Measurements from ENCODE around the gene EVA1B. TPM values are rescaled to one million over a fixed set of nuclear protein-coding genes. Genes with fewer than 3 reads are reported as not detected.

The EVA1B gene
- total and polyA plus RNA-seq, 2 experiments from 2014 or later, result 68.7 to 82.2 TPM

GRCh38 chr1:36342426-36343185 is 19.2 kb upstream of the EVA1B start:
- WGBS (ENCODE audit: low lambda C conversion rate, missing lambda C conversion rate), result 84% methylated on average over 10 of the region's 10 CpGs
- H3K9me3 ChIP-seq (ENCODE audit: low read depth), result no peaks in the 10 kb centered on the region
- no peaks in the 10 kb centered on the region for H3K36me3 ChIP-seq (replicated peaks; ENCODE audit: insufficient read depth, low read depth)
- TF ChIP-seq EZH2phosphoT487 (IDR thresholded peaks at IDR 0.05; ENCODE audit: low read depth, severe bottlenecking, unreplicated experiment) (no peak), CTCF (IDR thresholded peaks at IDR 0.05; ENCODE audit: poor library complexity) (peak; percentile 50)
- H3K4me1 ChIP-seq (ENCODE audit: insufficient read depth), result no peaks in the 10 kb centered on the region
- peak; percentile 52 for DNase-seq (ENCODE audit: low spot score)
- no peak overlapping the region for H3K27ac ChIP-seq
- H3K27me3 ChIP-seq, result no peaks in the 10 kb centered on the region
- no peaks in the 10 kb centered on the region for H3K9me2 ChIP-seq (replicated peaks; ENCODE audit: insufficient read depth)
- no peak overlapping the region for H3K4me3 ChIP-seq
- no peaks in the 10 kb centered on the region for H3K79me2 ChIP-seq
- H2AFZ ChIP-seq, result no peak overlapping the region
- no peak overlapping the region for H3K4me2 ChIP-seq
- no peaks in the 10 kb centered on the region for H4K20me1 ChIP-seq (ENCODE audit: insufficient read depth, poor library complexity, severe bottlenecking)

GRCh38 chr1:36341626-36342320 is 18.3 kb upstream of the EVA1B start:
- WGBS (ENCODE audit: low lambda C conversion rate, missing lambda C conversion rate), result 97% methylated on average over 29 of the region's 34 CpGs
- no peaks in the 10 kb centered on the region for H3K4me1 ChIP-seq (ENCODE audit: insufficient read depth)
- H3K9me3 ChIP-seq (ENCODE audit: low read depth), result no peaks in the 10 kb centered on the region
- H3K4me3 ChIP-seq, result no peak overlapping the region
- no peak overlapping the region for H3K27ac ChIP-seq
- H4K20me1 ChIP-seq (ENCODE audit: insufficient read depth, poor library complexity, severe bottlenecking), result no peaks in the 10 kb centered on the region
- no peak for DNase-seq (ENCODE audit: low spot score)
- no peak overlapping the region for H3K4me2 ChIP-seq
- no peaks in the 10 kb centered on the region for H3K36me3 ChIP-seq (replicated peaks; ENCODE audit: insufficient read depth, low read depth)
- no peak for TF ChIP-seq EZH2 (IDR thresholded peaks at IDR 0.05; ENCODE audit: borderline replicate concordance)
- no peak for TF ChIP-seq CTCF (IDR thresholded peaks at IDR 0.05; ENCODE audit: poor library complexity)
- TF ChIP-seq EZH2phosphoT487 (IDR thresholded peaks at IDR 0.05; ENCODE audit: low read depth, severe bottlenecking, unreplicated experiment), result no peak
- no peak overlapping the region for H2AFZ ChIP-seq
- H3K27me3 ChIP-seq, result no peaks in the 10 kb centered on the region
- H3K79me2 ChIP-seq, result no peaks in the 10 kb centered on the region
- H3K9me2 ChIP-seq (replicated peaks; ENCODE audit: insufficient read depth), result no peaks in the 10 kb centered on the region

GRCh38 chr1:36339615-36340014 is 16.2 kb upstream of the EVA1B start:
- TF ChIP-seq EZH2phosphoT487 (IDR thresholded peaks at IDR 0.05; ENCODE audit: low read depth, severe bottlenecking, unreplicated experiment) (no peak), CTCF (IDR thresholded peaks at IDR 0.05; ENCODE audit: poor library complexity) (no peak), EZH2 (IDR thresholded peaks at IDR 0.05; ENCODE audit: borderline replicate concordance) (no peak)
- H3K4me2 ChIP-seq, result no peak overlapping the region
- H3K9me2 ChIP-seq (replicated peaks; ENCODE audit: insufficient read depth), result no peaks in the 10 kb centered on the region
- H3K9me3 ChIP-seq (ENCODE audit: low read depth), result no peaks in the 10 kb centered on the region
- WGBS (ENCODE audit: low lambda C conversion rate, missing lambda C conversion rate), result 90% methylated on average over 9 of the region's 9 CpGs
- no peaks in the 10 kb centered on the region for H4K20me1 ChIP-seq (ENCODE audit: insufficient read depth, poor library complexity, severe bottlenecking)
- H3K4me1 ChIP-seq (ENCODE audit: insufficient read depth), result no peaks in the 10 kb centered on the region
- H3K36me3 ChIP-seq (replicated peaks; ENCODE audit: insufficient read depth, low read depth), result no peaks in the 10 kb centered on the region
- no peak overlapping the region for H3K4me3 ChIP-seq
- no peaks in the 10 kb centered on the region for H3K79me2 ChIP-seq
- H3K27ac ChIP-seq, result no peak overlapping the region
- no peaks in the 10 kb centered on the region for H3K27me3 ChIP-seq
- no peak for DNase-seq (ENCODE audit: low spot score)
- H2AFZ ChIP-seq, result no peak overlapping the region

All from hepatocyte (in vitro differentiated cells).